HG02973 (cell line): ENCODE data around the gene UBE2C.
"Not testable (repeated sequence)": the region's sequence is repeated elsewhere in the genome, so short reads cannot be mapped to it uniquely, and the experiment has no call there.

Experiments
- ATAC-seq: cut with Tn5 transposase; IDR thresholded peaks from one replicate; pipeline ENCODE4 v1.9.1; 2021; ENCODE audit warnings: moderate library complexity; ENCODE audit not compliant: unreplicated experiment

Gene UBE2C

GRCh38 chr20:45812157-45813005 is at the start of gene UBE2C:
TSS of gene UBE2C (plus strand) at chr20:45812644. CDS start at chr20:45812696, 52 bp downstream.
- peak; percentile 96 for ATAC-seq

GRCh38 chr20:45764618-45765282 is 47.7 kb upstream of the UBE2C start:
- ATAC-seq: not testable (repeated sequence)

GRCh38 chr20:45765307-45765875 is 47.1 kb upstream of the UBE2C start:
- ATAC-seq: no peak

- ATAC-seq: no peak
Observed at GRCh38 chr20:45765980-45766379, 46.5 kb upstream of the UBE2C start.

GRCh38 chr20:45768479-45768878 is 44.0 kb upstream of the UBE2C start:
- ATAC-seq: no peak

GRCh38 chr20:45771182-45771759 is 41.2 kb upstream of the UBE2C start:
- no peak for ATAC-seq

GRCh38 chr20:45772693-45773092 is 39.8 kb upstream of the UBE2C start:
- no peak for ATAC-seq

GRCh38 chr20:45774945-45775344 is 37.5 kb upstream of the UBE2C start:
- no peak for ATAC-seq

- no peak for ATAC-seq
Observed at GRCh38 chr20:45775411-45775810, 37.0 kb upstream of the UBE2C start.

GRCh38 chr20:45776931-45777330 is 35.5 kb upstream of the UBE2C start:
- ATAC-seq: no peak

GRCh38 chr20:45779011-45779915 is 33.2 kb upstream of the UBE2C start:
- no peak for ATAC-seq

GRCh38 chr20:45780159-45780558 is 32.3 kb upstream of the UBE2C start:
- no peak for ATAC-seq

GRCh38 chr20:45781391-45781931 is 31.0 kb upstream of the UBE2C start:
- no peak for ATAC-seq

GRCh38 chr20:45782890-45783289 is 29.6 kb upstream of the UBE2C start:
- no peak for ATAC-seq

GRCh38 chr20:45783656-45784294 is 28.7 kb upstream of the UBE2C start:
- ATAC-seq: no peak

GRCh38 chr20:45788351-45788750 is 24.1 kb upstream of the UBE2C start:
- no peak for ATAC-seq

GRCh38 chr20:45792317-45793118 is 19.9 kb upstream of the UBE2C start:
- no peak for ATAC-seq

- no peak for ATAC-seq
Observed at GRCh38 chr20:45796337-45797065, 15.9 kb upstream of the UBE2C start.
